Measurements from ENCODE around the gene CHN2. TPM values are rescaled to one million over a fixed set of nuclear protein-coding genes. Genes with fewer than 3 reads are reported as not detected.

CHN2 gene
- total RNA-seq, 1 experiment from 2014 or later, result 2.1 TPM

DNA sequence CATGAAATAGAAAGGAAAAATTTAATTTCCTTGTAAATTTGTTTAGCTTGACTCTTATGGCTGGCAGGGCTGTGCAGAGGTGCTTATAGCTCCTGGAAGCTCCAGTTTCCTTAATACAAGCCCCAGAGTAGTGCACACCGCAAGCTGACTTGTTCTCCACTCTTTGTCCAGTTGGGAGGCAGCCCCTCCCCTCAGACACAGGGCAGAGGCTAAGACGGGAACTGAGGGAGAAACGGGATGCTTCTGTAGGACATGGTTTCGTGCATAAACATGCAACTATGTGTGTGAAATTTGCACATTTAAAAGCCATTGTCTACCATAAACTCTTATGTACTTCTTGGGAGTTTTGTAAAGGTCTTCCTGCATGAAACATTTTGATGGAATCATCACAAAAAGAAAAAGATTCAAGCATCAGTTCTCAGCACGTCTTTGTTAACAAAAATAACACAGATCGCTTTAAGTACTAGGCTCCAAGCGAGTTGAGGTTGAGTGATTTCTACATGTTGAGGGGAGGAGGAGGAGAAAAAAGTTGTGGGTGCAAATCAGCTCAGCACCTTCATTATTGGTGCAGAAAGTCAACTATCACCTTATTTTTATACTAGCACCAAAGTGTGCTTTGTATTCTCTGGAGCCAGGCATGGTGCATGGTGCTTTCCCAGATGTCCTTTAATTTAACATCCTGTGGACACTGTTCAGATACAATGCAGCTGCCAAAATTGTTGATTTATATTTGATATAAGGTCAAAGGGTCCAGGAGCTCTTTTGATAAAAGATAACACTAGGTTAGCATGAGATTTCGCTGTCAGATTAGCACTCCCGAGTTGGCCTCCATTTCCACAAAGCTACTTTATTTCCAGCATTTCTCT is 124.5 kb downstream of the CHN2 start (continued):
- TF ChIP-seq ZFX (IDR thresholded peaks at IDR 0.05), result no peak

DNA sequence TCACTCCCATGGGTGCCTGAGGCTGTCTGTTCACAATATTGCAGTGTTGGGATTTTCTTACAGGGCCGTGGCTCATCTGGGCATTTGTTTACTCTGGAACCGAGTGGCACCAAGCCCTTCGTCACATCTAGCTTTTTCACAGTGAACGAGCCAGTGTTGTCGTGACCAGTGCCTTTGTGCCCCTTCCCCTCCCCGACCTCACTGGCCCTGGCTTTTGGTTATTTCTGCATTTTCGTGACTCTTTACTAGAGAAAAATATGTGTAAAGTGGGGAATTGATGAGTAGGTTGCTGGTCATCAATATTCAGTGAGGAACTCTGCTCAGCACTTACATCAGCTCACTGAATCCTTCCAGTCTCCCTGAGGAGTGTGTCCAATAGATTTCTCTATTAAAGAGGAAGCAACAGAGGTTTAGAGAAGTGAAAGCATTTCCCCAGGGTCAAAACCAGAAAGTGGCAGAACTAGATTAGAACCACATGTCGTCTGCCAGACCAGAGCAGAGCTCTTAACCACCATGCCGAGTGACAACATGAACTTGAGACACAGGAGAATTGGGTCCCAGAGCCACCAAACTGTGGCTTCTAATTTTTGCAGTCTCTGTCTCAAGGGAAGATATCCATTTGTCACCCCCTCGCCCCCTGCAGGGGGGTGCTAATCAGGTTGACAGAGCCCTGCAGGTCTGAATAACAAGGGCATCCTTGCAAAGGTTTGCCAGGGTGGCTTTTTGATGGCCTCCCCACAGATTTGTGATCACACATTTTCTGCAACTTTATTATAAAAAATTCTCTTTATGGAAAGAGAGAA is 125.3 kb downstream of the CHN2 start:
- no peaks in the 10 kb centered on the region for H4K20me1 ChIP-seq (ENCODE audit: insufficient read depth)
- H3K27me3 ChIP-seq (ENCODE audit: insufficient read depth, low read length), result peaks cover 22% of the 10 kb centered on the region; the same call in 1 of the 2 replicates
- no peaks in the 10 kb centered on the region for H3K36me3 ChIP-seq (ENCODE audit: control insufficient read depth in 1 of 2, insufficient read depth in 2 of 2, low read length in 2 of 2)
- BruUV-seq (replicated peaks), result no TSS peak
- ChIA-PET RAD21 (ENCODE audit: low non-redundant PET in 1 of 2, low total read pairs in 2 of 2, uncharacterized antibody in 2 of 2, unreplicated experiment in 2 of 2) (no interaction called here), CTCF (no interaction called here), POLR2A (no interaction called here)
- H3K9me3 ChIP-seq (ENCODE audit: control insufficient read depth in 1 of 2, insufficient read depth in 1 of 2, low read depth in 1 of 2, low read length in 2 of 2), result no peaks in the 10 kb centered on the region
- H3K79me2 ChIP-seq (ENCODE audit: insufficient read depth, low read length), result no peaks in the 10 kb centered on the region
- H3K27ac ChIP-seq (ENCODE audit: low read depth, low read length), result no peak overlapping the region
- H3K4me3 ChIP-seq (replicated peaks in 1 of 2; ENCODE audit: low read depth in 1 of 2, low read length in 2 of 2), result no peak overlapping the region
- no peak overlapping the region for H3K9ac ChIP-seq (ENCODE audit: low read length)
- no peak for DNase-seq (ENCODE audit: low read depth, low spot score)
- intact Hi-C loops (cut with micrococcal nuclease), result no loop called here
- H2AFZ ChIP-seq (ENCODE audit: low read depth, low read length, poor library complexity, severe bottlenecking), result no peak overlapping the region
- no peak for TF ChIP-seq SP1 (IDR thresholded peaks at IDR 0.05; ENCODE audit: low read depth)
- no peak for TF ChIP-seq SIN3A (IDR thresholded peaks at IDR 0.05; ENCODE audit: low read depth)
- no peak for ATAC-seq
- H3K4me2 ChIP-seq (ENCODE audit: low read length), result no peak overlapping the region
- no peaks in the 10 kb centered on the region for H3K4me1 ChIP-seq (ENCODE audit: control insufficient read depth in 1 of 2, insufficient read depth in 2 of 2, low read length in 2 of 2)
- no peaks in the 10 kb centered on the region for H3K9me2 ChIP-seq (ENCODE audit: insufficient read depth)

DNA sequence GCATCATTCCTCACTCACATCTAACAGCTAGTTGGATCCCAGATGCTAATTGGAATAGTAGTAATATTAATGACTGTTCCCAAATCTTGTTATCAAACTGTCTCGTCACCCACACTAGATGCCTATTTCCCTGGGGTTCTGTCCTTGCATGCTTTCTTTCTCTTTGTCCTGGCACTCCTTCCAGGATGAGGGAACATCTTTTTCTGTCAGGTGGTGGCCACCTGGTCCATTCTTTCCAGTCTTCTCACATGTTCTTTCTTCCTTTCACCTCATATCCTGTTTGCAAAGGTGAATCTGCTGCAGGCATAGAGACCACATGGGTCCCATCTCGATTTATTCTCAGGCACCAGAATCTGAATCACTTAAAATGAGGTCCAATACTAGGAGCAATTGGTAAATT is 126.0 kb downstream of the CHN2 start:
- RAD21 ChIA-PET (ENCODE audit: low non-redundant PET in 1 of 2, low total read pairs in 2 of 2, uncharacterized antibody in 2 of 2, unreplicated experiment in 2 of 2), result no interaction called here
- Histone ChIP-seq H3K9me2 (ENCODE audit: insufficient read depth) (no peaks in the 10 kb centered on the region), H3K9ac (ENCODE audit: low read length) (no peak overlapping the region), H3K9me3 (ENCODE audit: control insufficient read depth in 1 of 2, insufficient read depth in 1 of 2, low read depth in 1 of 2, low read length in 2 of 2) (no peaks in the 10 kb centered on the region), H3K4me3 (replicated peaks in 1 of 2; ENCODE audit: low read depth in 1 of 2, low read length in 2 of 2) (no peak overlapping the region), H3K4me2 (ENCODE audit: low read length) (no peak overlapping the region), H3K27me3 (ENCODE audit: insufficient read depth, low read length) (peaks cover 16% of the 10 kb centered on the region; the same call in 1 of the 2 replicates), H4K20me1 (ENCODE audit: insufficient read depth) (no peaks in the 10 kb centered on the region), H3K36me3 (ENCODE audit: control insufficient read depth in 1 of 2, insufficient read depth in 2 of 2, low read length in 2 of 2) (no peaks in the 10 kb centered on the region), H2AFZ (ENCODE audit: low read depth, low read length, poor library complexity, severe bottlenecking) (no peak overlapping the region), H3K27ac (ENCODE audit: low read depth, low read length) (no peak overlapping the region), H3K79me2 (ENCODE audit: insufficient read depth, low read length) (no peaks in the 10 kb centered on the region), H3K4me1 (ENCODE audit: control insufficient read depth in 1 of 2, insufficient read depth in 2 of 2, low read length in 2 of 2) (no peaks in the 10 kb centered on the region)
- TF ChIP-seq SRF (IDR thresholded peaks at IDR 0.05; ENCODE audit: low read depth), result no peak
- TF ChIP-seq YY1 (IDR thresholded peaks at IDR 0.05; ENCODE audit: extremely low read depth, insufficient replicate concordance, low read depth, low read length), result no peak
- TF ChIP-seq EZH2phosphoT487 (IDR thresholded peaks at IDR 0.05; ENCODE audit: borderline replicate concordance), result no peak
- no peak for TF ChIP-seq ATF3 (IDR thresholded peaks at IDR 0.05)
- TF ChIP-seq, protein P1, sequence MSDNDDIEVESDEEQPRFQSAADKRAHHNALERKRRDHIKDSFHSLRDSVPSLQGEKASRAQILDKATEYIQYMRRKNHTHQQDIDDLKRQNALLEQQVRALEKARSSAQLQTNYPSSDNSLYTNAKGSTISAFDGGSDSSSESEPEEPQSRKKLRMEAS (IDR thresholded peaks at IDR 0.05), result no peak
- no peak for TF ChIP-seq CBX3 (IDR thresholded peaks at IDR 0.05; ENCODE audit: low read depth)
- TF ChIP-seq CEBPB (IDR thresholded peaks at IDR 0.05; ENCODE audit: low read depth), result no peak
- TF ChIP-seq RAD21 (IDR thresholded peaks at IDR 0.05; ENCODE audit: low read depth), result no peak
- TF ChIP-seq ZNF274 (IDR thresholded peaks at IDR 0.05; ENCODE audit: low read depth, low read length), result no peak
- no peak for TF ChIP-seq JUND (IDR thresholded peaks at IDR 0.05)
- TF ChIP-seq EGR1 (IDR thresholded peaks at IDR 0.05; ENCODE audit: low read depth), result no peak
- TF ChIP-seq SIN3A (IDR thresholded peaks at IDR 0.05; ENCODE audit: low read depth), result no peak
- intact Hi-C loops (cut with micrococcal nuclease), result no loop called here
- ATAC-seq (no peak), DNase-seq (ENCODE audit: low read depth, low spot score) (no peak)
- CTCF ChIA-PET, result no interaction called here
- no TSS peak for BruUV-seq (replicated peaks)
- POLR2A ChIA-PET, result no interaction called here

All from HCT116 (cell line).